ENCODE results near the gene CD276.

DNA sequence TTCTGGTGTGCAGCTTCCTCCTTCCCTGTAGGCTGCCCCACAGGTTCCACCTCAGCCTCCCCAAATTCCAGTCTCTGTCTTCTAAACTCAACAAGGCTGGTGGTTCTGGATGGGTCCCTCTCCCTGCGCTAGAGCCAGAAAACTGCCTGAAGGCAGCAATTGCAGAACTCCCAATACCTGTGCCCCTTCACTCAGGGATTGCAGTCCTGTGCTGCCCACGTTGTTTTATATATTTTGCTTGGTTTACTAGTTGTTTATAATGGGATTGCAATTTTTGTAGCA lies 36.2 kb upstream of the CD276 start:
- TF ChIP-seq, protein P1, sequence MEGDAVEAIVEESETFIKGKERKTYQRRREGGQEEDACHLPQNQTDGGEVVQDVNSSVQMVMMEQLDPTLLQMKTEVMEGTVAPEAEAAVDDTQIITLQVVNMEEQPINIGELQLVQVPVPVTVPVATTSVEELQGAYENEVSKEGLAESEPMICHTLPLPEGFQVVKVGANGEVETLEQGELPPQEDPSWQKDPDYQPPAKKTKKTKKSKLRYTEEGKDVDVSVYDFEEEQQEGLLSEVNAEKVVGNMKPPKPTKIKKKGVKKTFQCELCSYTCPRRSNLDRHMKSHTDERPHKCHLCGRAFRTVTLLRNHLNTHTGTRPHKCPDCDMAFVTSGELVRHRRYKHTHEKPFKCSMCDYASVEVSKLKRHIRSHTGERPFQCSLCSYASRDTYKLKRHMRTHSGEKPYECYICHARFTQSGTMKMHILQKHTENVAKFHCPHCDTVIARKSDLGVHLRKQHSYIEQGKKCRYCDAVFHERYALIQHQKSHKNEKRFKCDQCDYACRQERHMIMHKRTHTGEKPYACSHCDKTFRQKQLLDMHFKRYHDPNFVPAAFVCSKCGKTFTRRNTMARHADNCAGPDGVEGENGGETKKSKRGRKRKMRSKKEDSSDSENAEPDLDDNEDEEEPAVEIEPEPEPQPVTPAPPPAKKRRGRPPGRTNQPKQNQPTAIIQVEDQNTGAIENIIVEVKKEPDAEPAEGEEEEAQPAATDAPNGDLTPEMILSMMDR (IDR thresholded peaks at IDR 0.05), result no peak
- TF ChIP-seq POLR2A (IDR thresholded peaks at IDR 0.05), result no peak
